Measurements from ENCODE around the gene CASZ1. TPM values are rescaled to one million over a fixed set of nuclear protein-coding genes. Genes with fewer than 3 reads are reported as not detected.

CASZ1 gene
- polyA plus RNA-seq, 3 donors = 0.30 to 3.7 (median 0.50) TPM

DNA sequence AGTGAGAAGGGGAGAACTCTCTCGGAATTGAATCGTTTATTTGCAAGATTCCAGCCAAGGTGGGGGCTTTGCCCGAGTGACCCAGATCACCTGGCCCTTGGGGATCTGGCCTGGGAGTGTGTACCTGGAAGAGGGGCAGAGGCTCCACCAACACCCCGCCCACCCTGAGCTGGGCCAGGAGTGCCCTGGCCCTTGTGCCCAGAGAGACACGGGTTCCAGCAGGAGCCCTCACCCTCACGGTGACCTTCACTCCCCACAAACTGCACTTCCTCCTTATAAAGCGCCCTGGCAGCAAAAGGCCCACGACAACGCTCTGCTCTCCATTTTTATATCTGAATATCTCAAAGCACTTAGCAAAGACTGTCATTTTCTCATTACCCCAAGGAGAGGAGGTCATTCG lies 16.6 kb downstream of the CASZ1 start:
- 66% methylated on average over 6 of the region's 10 CpGs for WGBS (ENCODE audit: insufficient coverage)
- no peaks in the 10 kb centered on the region for H3K9me3 ChIP-seq (replicated peaks in 1 of 2; ENCODE audit: control insufficient read depth in 1 of 2, insufficient read depth in 1 of 2, low read length in 2 of 2)
- TF ChIP-seq, protein P1, sequence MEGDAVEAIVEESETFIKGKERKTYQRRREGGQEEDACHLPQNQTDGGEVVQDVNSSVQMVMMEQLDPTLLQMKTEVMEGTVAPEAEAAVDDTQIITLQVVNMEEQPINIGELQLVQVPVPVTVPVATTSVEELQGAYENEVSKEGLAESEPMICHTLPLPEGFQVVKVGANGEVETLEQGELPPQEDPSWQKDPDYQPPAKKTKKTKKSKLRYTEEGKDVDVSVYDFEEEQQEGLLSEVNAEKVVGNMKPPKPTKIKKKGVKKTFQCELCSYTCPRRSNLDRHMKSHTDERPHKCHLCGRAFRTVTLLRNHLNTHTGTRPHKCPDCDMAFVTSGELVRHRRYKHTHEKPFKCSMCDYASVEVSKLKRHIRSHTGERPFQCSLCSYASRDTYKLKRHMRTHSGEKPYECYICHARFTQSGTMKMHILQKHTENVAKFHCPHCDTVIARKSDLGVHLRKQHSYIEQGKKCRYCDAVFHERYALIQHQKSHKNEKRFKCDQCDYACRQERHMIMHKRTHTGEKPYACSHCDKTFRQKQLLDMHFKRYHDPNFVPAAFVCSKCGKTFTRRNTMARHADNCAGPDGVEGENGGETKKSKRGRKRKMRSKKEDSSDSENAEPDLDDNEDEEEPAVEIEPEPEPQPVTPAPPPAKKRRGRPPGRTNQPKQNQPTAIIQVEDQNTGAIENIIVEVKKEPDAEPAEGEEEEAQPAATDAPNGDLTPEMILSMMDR (IDR thresholded peaks at IDR 0.05) = no peak
- no peak for DNase-seq
- no peak overlapping the region for H3K9ac ChIP-seq (ENCODE audit: insufficient read depth, low read length, poor library complexity, severe bottlenecking)
- Mint-ChIP-seq H3K27ac (no peak overlapping the region), H3K4me1 (no peaks in the 10 kb centered on the region), H3K27me3 (ENCODE audit: low read depth in 3 of 3) (peaks cover 2 to 9% (median 6%) of the 10 kb centered on the region in 3 donors), H3K4me3 (no peak overlapping the region), H3K36me3 (no peaks in the 10 kb centered on the region), H3K9me3 (no peaks in the 10 kb centered on the region)
- no peak overlapping the region for H3K4me3 ChIP-seq (replicated peaks in 1 of 3; ENCODE audit: low read depth in 2 of 3, low read length in 3 of 3)
- no peak overlapping the region for H3K4me2 ChIP-seq (replicated peaks; ENCODE audit: extremely low read depth, low read length, poor library complexity, severe bottlenecking)
- no peaks in the 10 kb centered on the region for H3K27me3 ChIP-seq (ENCODE audit: control insufficient read depth in 2 of 2, insufficient read depth in 2 of 2, low read length in 2 of 2)
- no peaks in the 10 kb centered on the region for H3K79me2 ChIP-seq (ENCODE audit: insufficient read depth, low read length)
- H3K36me3 ChIP-seq (replicated peaks in 1 of 2; ENCODE audit: control insufficient read depth in 1 of 2, insufficient read depth in 2 of 2, low read length in 2 of 2) = no peaks in the 10 kb centered on the region
- no peak overlapping the region for H3K27ac ChIP-seq (ENCODE audit: low read depth in 1 of 2, low read length in 2 of 2)
- intact Hi-C loops (cut with micrococcal nuclease) = no loop called here
- no peaks in the 10 kb centered on the region for H4K20me1 ChIP-seq (ENCODE audit: insufficient read depth, low read length)
- H3K4me1 ChIP-seq (ENCODE audit: control insufficient read depth in 1 of 2, insufficient read depth in 2 of 2, low read length in 2 of 2) = no peaks in the 10 kb centered on the region
- no peak overlapping the region for H2AFZ ChIP-seq (ENCODE audit: insufficient read depth, low read depth, low read length, poor library complexity, severe bottlenecking)

DNA sequence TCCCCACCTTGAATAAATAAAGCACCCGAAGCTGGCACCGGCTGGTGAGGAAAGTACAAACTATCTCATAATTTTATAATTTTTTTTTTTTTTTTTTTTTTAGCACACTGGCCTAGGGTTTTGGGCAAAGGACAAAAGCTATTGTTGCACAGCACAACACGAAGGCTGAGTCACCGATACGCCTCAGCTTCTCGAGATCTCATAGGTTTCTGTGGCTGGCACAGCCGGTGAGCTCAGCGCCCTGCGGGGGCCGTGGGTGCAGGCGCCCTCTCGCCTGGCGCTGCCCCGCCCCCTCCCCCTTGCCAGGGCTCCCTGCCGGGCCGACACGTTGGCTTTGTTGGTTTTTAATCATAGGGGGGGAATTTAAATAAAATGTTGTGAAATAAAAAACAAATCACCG lies 17.2 kb downstream of the CASZ1 start:
- intact Hi-C loops (cut with micrococcal nuclease) = no loop called here
- Mint-ChIP-seq H3K4me3 (no peak overlapping the region), H3K4me1 (no peaks in the 10 kb centered on the region), H3K27me3 (ENCODE audit: low read depth in 3 of 3) (peaks cover 2 to 9% (median 4%) of the 10 kb centered on the region in 3 donors), H3K36me3 (no peaks in the 10 kb centered on the region), H3K27ac (no peak overlapping the region), H3K9me3 (no peaks in the 10 kb centered on the region)
- H3K4me3 ChIP-seq (replicated peaks in 1 of 3; ENCODE audit: low read depth in 2 of 3, low read length in 3 of 3) = no peak overlapping the region
- no peaks in the 10 kb centered on the region for H3K9me3 ChIP-seq (replicated peaks in 1 of 2; ENCODE audit: control insufficient read depth in 1 of 2, insufficient read depth in 1 of 2, low read length in 2 of 2)
- TF ChIP-seq, protein P1 (IDR thresholded peaks at IDR 0.05) = no peak
- H3K27me3 ChIP-seq (ENCODE audit: control insufficient read depth in 2 of 2, insufficient read depth in 2 of 2, low read length in 2 of 2) = no peaks in the 10 kb centered on the region
- DNase-seq = no peak
- no peaks in the 10 kb centered on the region for H3K36me3 ChIP-seq (replicated peaks in 1 of 2; ENCODE audit: control insufficient read depth in 1 of 2, insufficient read depth in 2 of 2, low read length in 2 of 2)
- 93% methylated on average over 5 of the region's 18 CpGs for WGBS (ENCODE audit: insufficient coverage)
- no peak overlapping the region for H3K4me2 ChIP-seq (replicated peaks; ENCODE audit: extremely low read depth, low read length, poor library complexity, severe bottlenecking)
- H2AFZ ChIP-seq (ENCODE audit: insufficient read depth, low read depth, low read length, poor library complexity, severe bottlenecking) = no peak overlapping the region
- no peaks in the 10 kb centered on the region for H3K4me1 ChIP-seq (ENCODE audit: control insufficient read depth in 1 of 2, insufficient read depth in 2 of 2, low read length in 2 of 2)
- no peak overlapping the region for H3K9ac ChIP-seq (ENCODE audit: insufficient read depth, low read length, poor library complexity, severe bottlenecking)
- H4K20me1 ChIP-seq (ENCODE audit: insufficient read depth, low read length) = no peaks in the 10 kb centered on the region
- H3K27ac ChIP-seq (ENCODE audit: low read depth in 1 of 2, low read length in 2 of 2) = no peak overlapping the region
- no peaks in the 10 kb centered on the region for H3K79me2 ChIP-seq (ENCODE audit: insufficient read depth, low read length)

All from CD14-positive monocyte (primary cell).